H4 (cell line): Measurements from ENCODE around the gene HDAC7. TPM values are rescaled to one million over a fixed set of nuclear protein-coding genes. Genes with fewer than 3 reads are reported as not detected.
"Not testable (repeated sequence)": the region's sequence is repeated elsewhere in the genome, so short reads cannot be mapped to it uniquely, and the experiment has no call there.

ENCODE experiments used
- DNase-seq: peaks from one replicate; pipeline ENCODE4 v3.0.0-alpha.2; 2015; ENCODE audit warnings: low spot score
- total RNA-seq: library from RNA; depleted of rRNA; stranded (reverse); fragments of >200 nt; shearing (Covaris generic); gene quantifications from 2 replicates; pipeline ENCODE4 v1.2.3, GENCODE V29; 2014

The HDAC7 gene
- total RNA-seq, 1 experiment from 2014 or later = 13.7 TPM

- no peak for DNase-seq
These were observed 9.9 kb upstream of the HDAC7 start for GRCh38 chr12:47829584-47829983.

GRCh38 chr12:47828976-47829482, 9.3 kb upstream of the HDAC7 start:
- DNase-seq = peak; percentile 79

GRCh38 chr12:47828008-47828975, 8.6 kb upstream of the HDAC7 start:
- DNase-seq = no peak

DNA sequence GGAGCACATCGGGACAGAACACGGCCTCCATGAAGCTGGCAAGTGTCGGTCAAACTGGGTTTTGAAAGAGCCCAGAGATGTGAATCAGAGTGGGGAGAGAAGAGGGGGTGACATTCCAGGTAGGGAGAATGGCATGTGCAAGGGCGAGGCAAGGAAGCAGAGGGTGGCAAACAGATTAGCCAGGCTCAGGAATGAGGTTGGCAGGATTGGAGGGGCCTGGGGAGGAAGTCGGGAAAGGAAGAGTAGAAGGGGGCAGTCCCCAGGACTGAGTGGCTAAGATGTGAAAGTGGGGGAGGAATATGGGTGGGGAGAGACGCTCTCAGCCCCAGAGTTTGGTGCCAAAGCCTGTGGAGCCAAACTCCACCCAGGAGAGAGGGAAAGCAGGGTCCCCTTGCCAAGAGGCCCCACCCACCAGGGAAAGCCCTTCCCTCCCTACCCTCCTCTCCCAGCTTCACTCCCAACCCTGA, 5.5 kb upstream of the HDAC7 start:
- no peak for DNase-seq

GRCh38 chr12:47824635-47825034, 4.9 kb upstream of the HDAC7 start:
- DNase-seq = no peak

GRCh38 chr12:47824198-47824597, 4.5 kb upstream of the HDAC7 start:
- DNase-seq = no peak

DNA sequence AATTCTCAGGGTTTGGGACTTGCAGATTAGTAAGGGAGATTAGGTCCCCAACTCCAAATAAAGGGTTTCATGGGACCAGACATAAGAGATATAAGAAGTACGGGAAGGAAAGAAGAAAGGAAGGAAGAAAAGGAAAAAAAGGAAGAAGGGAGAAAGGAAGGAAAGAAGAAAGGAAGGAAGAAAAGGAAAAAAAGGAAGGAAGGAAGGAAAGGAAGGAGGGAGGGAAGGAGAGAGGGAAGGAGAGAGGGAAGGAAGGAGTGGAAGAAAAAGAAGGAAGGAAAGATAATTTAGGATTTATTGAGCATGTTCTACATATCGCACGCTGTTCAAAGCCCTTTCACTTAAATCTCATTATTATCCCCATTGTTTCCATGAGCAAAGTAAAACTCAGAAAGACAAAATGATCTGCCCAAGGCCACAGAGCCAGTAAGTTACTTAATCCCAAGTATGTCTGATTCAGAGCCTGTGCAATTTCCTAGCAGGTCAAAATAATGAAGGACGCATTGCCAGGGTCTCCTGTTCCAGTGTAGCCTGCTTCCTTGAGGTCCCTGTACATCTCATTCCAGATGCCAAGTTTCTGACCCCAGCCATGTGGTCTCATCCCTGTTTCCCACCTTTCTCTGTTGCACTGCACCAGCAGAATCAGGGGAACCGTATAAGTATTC, 3.9 kb upstream of the HDAC7 start:
- DNase-seq = no peak

DNA sequence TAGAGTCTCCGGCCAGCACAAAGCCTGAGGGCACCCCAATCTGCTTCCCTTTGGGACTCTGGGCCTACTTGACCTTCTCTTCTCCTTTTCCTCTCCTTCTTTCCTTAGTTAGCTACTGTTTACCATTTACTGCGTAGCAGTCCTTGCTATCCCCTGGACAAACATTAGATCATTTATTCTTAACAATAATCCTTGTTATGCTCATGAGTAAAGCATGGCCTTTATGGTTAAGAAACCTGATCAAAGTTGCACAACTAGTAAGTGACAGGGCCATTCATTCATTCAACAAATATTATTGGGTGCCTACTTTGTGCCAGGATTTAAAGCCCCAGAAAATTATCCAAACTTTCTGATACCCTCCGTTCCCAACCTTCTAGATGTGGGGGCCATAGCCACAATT, 3.2 kb upstream of the HDAC7 start:
- no peak for DNase-seq

- DNase-seq = no peak
These were observed 2.7 kb upstream of the HDAC7 start for GRCh38 chr12:47822401-47822800.

GRCh38 chr12:47821346-47821706, 1.6 kb upstream of the HDAC7 start:
- no peak for DNase-seq

DNA sequence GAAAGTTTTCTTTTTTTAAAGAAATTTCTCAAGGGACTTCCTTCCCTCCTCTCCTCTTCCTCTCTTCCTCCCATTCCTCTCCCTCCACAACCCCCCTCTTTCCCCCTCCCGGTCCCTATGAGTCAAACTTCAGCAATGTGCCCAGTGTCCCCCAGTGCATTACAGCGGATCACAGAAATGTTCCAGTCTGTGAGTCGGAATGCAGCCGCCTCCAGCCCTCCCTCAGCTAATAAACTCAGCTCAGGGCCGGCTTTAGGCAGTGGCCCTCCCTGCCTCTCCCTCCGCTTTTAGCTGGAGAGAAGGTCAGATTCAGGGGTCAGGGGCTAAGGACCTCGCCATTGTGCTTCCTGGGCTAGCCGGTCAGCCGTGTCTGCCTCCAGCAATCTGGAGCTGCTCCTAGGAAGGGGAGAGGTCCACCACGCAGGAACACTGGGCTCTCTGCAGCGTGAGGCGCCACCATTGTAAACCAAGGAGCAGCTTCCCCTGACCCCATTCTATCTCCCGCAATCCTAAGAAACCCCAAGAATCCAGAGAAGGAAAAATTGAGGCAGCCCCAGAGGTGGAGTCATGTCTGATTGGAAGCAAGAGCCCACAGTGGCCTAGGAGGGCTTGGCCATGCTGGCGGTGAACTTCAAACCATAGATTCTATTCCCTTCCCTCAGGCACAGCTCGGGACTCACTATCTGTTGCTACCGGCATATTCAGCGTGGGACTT, 1.1 kb upstream of the HDAC7 start:
- peak; percentile 94 for DNase-seq

GRCh38 chr12:47819138-47819895, 386 bp downstream of the HDAC7 start:
- no peak for DNase-seq

- no peak for DNase-seq
These were observed 1.1 kb downstream of the HDAC7 start for GRCh38 chr12:47818467-47819137.

- no peak for DNase-seq
These were observed 1.7 kb downstream of the HDAC7 start for GRCh38 chr12:47818007-47818376.

DNA sequence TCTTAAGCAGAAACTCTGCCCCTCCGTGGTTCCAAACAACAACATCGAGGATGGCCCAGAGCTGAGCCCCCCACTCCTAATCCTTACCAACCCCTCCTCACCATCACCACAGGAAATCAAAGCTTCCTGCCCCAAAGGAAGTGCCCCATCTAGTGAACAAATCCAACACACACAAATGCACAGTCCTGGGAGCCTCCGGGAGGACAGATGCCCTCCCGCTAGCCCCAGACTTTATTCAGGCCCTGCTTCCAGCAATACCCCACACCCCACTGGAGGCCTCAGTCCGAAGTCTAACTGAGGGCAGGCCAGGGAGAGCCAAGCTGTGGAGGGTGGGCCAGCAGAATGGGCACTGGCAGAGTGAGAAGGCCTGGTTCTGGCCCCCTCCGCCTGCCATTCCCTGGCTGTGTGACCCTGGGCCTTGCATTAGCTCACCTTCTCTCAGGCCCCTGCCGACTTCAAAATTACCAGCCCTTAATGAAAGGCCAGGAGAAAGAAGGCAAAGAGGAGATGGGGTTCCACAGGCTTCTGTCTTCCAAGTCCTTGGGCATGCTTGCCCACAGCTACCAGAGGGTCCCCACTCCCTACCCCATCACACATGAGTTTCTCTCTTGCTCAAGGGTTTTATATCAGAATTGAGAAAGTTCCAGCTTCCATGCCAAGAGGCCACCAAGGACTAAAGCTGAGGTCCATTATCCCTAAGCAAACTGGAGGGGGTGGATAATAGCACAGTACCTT, 2.3 kb downstream of the HDAC7 start:
- DNase-seq = no peak

GRCh38 chr12:47816403-47817271, 3.1 kb downstream of the HDAC7 start:
- DNase-seq = no peak

- not testable (repeated sequence) for DNase-seq
These were observed 4.3 kb downstream of the HDAC7 start for GRCh38 chr12:47815447-47815846.

GRCh38 chr12:47814539-47815170, 5.0 kb downstream of the HDAC7 start:
- no peak for DNase-seq
